ENCODE data around the gene FLYWCH1.

FLYWCH1 gene

GRCh38 chr16:2883458-2883908 lies 28.2 kb upstream of the FLYWCH1 start:
- Mint-ChIP-seq H3K9me3 (peaks cover 7% of the 10 kb centered on the region), H3K27me3 (peaks cover 5% of the 10 kb centered on the region), H3K4me1 (peaks cover 20% of the 10 kb centered on the region), H3K36me3 (no peaks in the 10 kb centered on the region), H3K27ac (peak overlapping the region; percentile 85), H3K4me3 (peak overlapping the region; percentile 84)
- CTCF ChIA-PET, result interaction anchor here (1.3 to 2.1 kb wide), 5 partner anchors 10 to 87 kb away, joined by 3 to 12 read pairs (median 6); partner anchors contain the start of gene FLYWCH1
- peak; percentile 41 for DNase-seq

DNA sequence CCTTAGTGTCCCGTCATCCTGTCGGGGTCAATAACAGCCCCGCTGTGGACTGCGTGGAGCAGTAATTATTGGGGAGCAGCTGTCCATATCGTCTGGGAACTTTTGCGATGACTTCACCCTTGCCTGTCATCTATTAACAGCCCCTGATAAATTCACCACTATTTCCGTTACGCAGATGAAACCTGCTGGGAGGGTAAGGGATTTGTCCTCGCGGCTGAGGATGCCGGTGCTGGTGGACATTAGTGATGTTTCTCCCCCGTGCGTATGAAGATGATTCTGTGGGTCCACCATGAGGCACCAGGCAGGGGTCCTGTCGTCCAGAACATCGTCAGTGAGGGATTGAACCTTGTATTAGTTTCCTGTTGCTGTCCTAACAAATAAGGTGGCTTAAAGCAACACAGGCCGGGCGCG lies 27.7 kb upstream of the FLYWCH1 start:
- H3K9me3 Mint-ChIP-seq, result peaks cover 7% of the 10 kb centered on the region
- peaks cover 5% of the 10 kb centered on the region for H3K27me3 Mint-ChIP-seq
- H3K4me1 Mint-ChIP-seq, result peaks cover 20% of the 10 kb centered on the region
- H3K4me3 Mint-ChIP-seq, result peak overlapping the region; percentile 84
- DNase-seq, result no peak
- CTCF ChIA-PET, result interaction anchor here (1.8 to 2.1 kb wide), 3 partner anchors 11 to 86 kb away, joined by 4 to 12 read pairs (median 6); no protein-coding TSS in a partner anchor
- H3K27ac Mint-ChIP-seq, result peak overlapping the region; percentile 85
- no peaks in the 10 kb centered on the region for H3K36me3 Mint-ChIP-seq

DNA sequence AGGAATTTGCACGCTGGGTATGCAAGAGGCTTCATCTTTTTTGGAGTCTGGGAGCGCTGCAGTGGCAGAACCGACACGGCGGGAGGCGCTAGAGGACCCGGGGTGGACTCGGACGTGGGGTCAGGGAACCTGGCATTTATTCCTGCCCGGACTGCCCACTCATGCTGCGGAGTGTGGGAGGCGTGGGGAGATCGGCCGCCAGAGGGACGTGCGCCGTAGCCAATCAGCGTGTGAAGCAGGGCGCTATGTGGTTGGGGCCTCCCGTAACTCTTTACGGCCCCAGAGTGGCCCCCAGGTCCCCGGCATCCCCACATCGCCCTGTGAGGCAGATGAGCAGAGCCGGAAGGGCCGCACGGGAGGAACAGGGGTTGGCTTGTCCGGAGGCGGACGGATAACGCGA lies 17.5 kb upstream of the FLYWCH1 start:
- CTCF ChIA-PET, result no interaction called here
- Mint-ChIP-seq H3K9me3 (no peaks in the 10 kb centered on the region), H3K4me1 (no peaks in the 10 kb centered on the region), H3K27me3 (no peaks in the 10 kb centered on the region), H3K4me3 (no peak overlapping the region), H3K36me3 (no peaks in the 10 kb centered on the region), H3K27ac (no peak overlapping the region)
- no peak for DNase-seq

DNA sequence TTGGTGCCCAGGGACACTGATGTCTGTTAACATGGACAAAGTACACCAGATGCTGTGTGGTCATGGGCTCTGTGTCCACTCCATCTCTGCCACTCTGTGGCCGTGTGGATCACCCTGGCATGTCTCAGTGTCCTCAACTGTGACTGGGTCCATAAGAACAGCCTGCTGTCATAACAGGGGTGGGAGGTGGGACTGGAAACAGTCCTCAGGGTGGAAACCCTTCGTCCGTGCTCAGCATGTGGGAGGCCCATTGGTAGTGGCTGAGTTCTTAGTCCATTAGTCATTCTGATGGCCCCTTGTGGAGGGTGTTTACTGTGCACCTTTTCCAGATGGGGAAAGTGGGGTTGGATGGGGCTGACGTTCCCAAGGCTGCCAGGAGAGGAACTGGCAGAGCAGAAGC lies 15.9 kb upstream of the FLYWCH1 start:
- Mint-ChIP-seq H3K4me1 (no peaks in the 10 kb centered on the region), H3K27ac (no peak overlapping the region), H3K4me3 (no peak overlapping the region), H3K27me3 (no peaks in the 10 kb centered on the region), H3K36me3 (no peaks in the 10 kb centered on the region), H3K9me3 (no peaks in the 10 kb centered on the region)
- DNase-seq, result no peak
- CTCF ChIA-PET, result no interaction called here

- no peaks in the 10 kb centered on the region for H3K27me3 Mint-ChIP-seq
- no peak for DNase-seq
- no peak overlapping the region for H3K4me3 Mint-ChIP-seq
- H3K27ac Mint-ChIP-seq, result no peak overlapping the region
- CTCF ChIA-PET, result interaction anchor here (0.7 kb wide), 1 partner anchor 59 kb away, joined by 3 read pairs; no protein-coding TSS in a partner anchor
- no peaks in the 10 kb centered on the region for H3K36me3 Mint-ChIP-seq
- no peaks in the 10 kb centered on the region for H3K4me1 Mint-ChIP-seq
- H3K9me3 Mint-ChIP-seq, result no peaks in the 10 kb centered on the region
Observed at GRCh38 chr16:2896480-2897010, 15.2 kb upstream of the FLYWCH1 start.

- CTCF ChIA-PET, result interaction anchor here (0.6 to 0.7 kb wide), 2 partner anchors 22 to 59 kb away, joined by 3 read pairs; no protein-coding TSS in a partner anchor
- H3K27ac Mint-ChIP-seq, result no peak overlapping the region
- H3K4me1 Mint-ChIP-seq, result no peaks in the 10 kb centered on the region
Observed at GRCh38 chr16:2897110-2897509, 14.6 kb upstream of the FLYWCH1 start.

DNA sequence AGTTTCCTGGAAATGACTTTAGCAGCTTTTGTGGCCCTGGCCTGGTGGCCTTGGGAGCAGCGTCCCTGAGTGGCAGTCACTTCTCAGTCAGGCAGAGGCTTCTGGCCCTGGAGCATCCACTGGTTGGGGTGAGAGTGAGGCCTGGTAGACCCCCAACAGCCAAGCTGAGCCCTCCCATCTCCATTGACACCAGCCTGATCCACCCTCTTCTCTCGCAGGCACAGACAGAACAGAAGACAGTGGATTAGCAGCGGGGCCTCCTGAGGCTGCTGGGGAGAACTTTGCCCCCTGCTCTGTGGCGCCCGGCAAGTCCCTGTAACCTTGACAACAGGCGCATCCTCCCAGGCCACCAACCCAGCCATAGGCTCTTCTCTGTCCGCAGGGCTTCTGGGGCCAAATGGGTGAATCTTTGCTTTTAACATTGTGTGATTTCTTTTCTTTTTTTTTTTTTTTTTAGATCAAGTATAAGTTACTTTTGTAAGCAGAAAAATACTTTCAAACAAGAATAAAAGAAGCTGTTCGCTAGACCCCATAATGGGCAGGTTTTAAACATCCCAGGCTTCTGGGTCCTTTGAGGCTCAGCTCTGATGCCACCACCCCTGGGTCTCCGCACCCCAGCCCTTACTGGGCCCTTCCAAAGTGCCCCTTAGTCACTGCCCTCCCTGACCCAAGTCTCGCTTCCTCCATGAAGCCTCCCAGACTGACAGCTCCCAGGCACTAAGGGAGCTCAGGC lies 12.7 kb upstream of the FLYWCH1 start:
- DNase-seq, result no peak
- H3K9me3 Mint-ChIP-seq, result no peaks in the 10 kb centered on the region
- no peak overlapping the region for H3K4me3 Mint-ChIP-seq
- H3K27me3 Mint-ChIP-seq, result no peaks in the 10 kb centered on the region
- CTCF ChIA-PET, result interaction anchor here (0.6 kb wide), 1 partner anchor 12 kb away, joined by 3 read pairs; no protein-coding TSS in a partner anchor
- H3K27ac Mint-ChIP-seq, result no peak overlapping the region
- no peaks in the 10 kb centered on the region for H3K36me3 Mint-ChIP-seq
- H3K4me1 Mint-ChIP-seq, result peaks cover 4% of the 10 kb centered on the region

More at GRCh38 chr16:2897110-2897509, 14.6 kb upstream of the FLYWCH1 start:
- Mint-ChIP-seq H3K36me3 (no peaks in the 10 kb centered on the region), H3K27me3 (no peaks in the 10 kb centered on the region), H3K4me3 (no peak overlapping the region), H3K9me3 (no peaks in the 10 kb centered on the region)
- no peak for DNase-seq

- Mint-ChIP-seq H3K27ac (no peak overlapping the region), H3K27me3 (no peaks in the 10 kb centered on the region), H3K4me3 (no peak overlapping the region), H3K9me3 (no peaks in the 10 kb centered on the region), H3K36me3 (no peaks in the 10 kb centered on the region), H3K4me1 (peaks cover 7% of the 10 kb centered on the region)
- DNase-seq, result no peak
- CTCF ChIA-PET, result no interaction called here
Observed at GRCh38 chr16:2899564-2900072, 12.1 kb upstream of the FLYWCH1 start.

DNA sequence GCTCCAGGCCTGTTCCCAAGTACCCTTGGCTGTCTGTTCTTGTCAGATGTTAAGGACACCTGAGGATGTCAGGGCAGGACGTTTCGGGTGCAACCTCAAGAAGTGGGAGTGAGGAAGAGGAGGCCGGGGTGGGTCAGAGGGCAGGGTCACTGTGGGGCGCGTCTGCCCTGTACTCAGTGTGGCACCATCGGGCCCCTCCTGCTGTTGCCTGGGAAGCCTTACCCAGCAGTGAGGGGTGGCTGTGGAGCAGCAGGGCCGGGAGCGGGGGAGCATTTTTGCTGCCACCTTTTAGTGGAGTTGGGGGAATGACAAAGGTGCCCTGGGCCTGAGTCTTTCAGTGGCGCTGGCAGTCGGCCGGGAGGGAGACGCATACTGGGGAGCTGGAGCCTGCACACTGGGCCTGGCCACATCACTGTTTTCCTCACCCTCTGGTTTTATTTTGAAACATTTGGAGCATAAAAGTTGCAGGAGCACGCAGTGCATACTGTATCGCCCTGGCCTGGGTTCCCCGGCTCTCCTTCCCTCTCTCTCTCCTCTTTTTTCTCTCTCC lies 11.1 kb upstream of the FLYWCH1 start:
- H3K4me3 Mint-ChIP-seq, result no peak overlapping the region
- no peak for DNase-seq
- H3K27me3 Mint-ChIP-seq, result no peaks in the 10 kb centered on the region
- H3K27ac Mint-ChIP-seq, result no peak overlapping the region
- peaks cover 9% of the 10 kb centered on the region for H3K4me1 Mint-ChIP-seq
- no peaks in the 10 kb centered on the region for H3K9me3 Mint-ChIP-seq
- CTCF ChIA-PET, result no interaction called here
- H3K36me3 Mint-ChIP-seq, result no peaks in the 10 kb centered on the region

GRCh38 chr16:2902337-2903130 lies 9.2 kb upstream of the FLYWCH1 start:
- Mint-ChIP-seq H3K4me3 (no peak overlapping the region), H3K9me3 (no peaks in the 10 kb centered on the region), H3K4me1 (peaks cover 28% of the 10 kb centered on the region), H3K36me3 (no peaks in the 10 kb centered on the region), H3K27me3 (no peaks in the 10 kb centered on the region), H3K27ac (no peak overlapping the region)
- CTCF ChIA-PET, result interaction anchor here (0.7 to 1.3 kb wide), 4 partner anchors 16 to 25 kb away, joined by 3 to 4 read pairs (median 4); no protein-coding TSS in a partner anchor
- no peak for DNase-seq

GRCh38 chr16:2904100-2904921 lies 7.4 kb upstream of the FLYWCH1 start:
- no peaks in the 10 kb centered on the region for H3K9me3 Mint-ChIP-seq
- peak overlapping the region; percentile 92 for H3K27ac Mint-ChIP-seq
- H3K27me3 Mint-ChIP-seq, result peaks cover 4% of the 10 kb centered on the region
- peak; percentile 87 for DNase-seq
- CTCF ChIA-PET, result interaction anchor here (1.0 kb wide), 1 partner anchor 8 kb away, joined by 6 read pairs; no protein-coding TSS in a partner anchor
- peak overlapping the region; percentile 96 for H3K4me3 Mint-ChIP-seq
- H3K4me1 Mint-ChIP-seq, result peaks cover 30% of the 10 kb centered on the region
- H3K36me3 Mint-ChIP-seq, result no peaks in the 10 kb centered on the region

GRCh38 chr16:2904922-2905240 lies 6.8 kb upstream of the FLYWCH1 start:
- no peaks in the 10 kb centered on the region for H3K36me3 Mint-ChIP-seq
- no peak for DNase-seq
- no peaks in the 10 kb centered on the region for H3K9me3 Mint-ChIP-seq
- H3K4me1 Mint-ChIP-seq, result peaks cover 30% of the 10 kb centered on the region
- H3K4me3 Mint-ChIP-seq, result peak overlapping the region; percentile 96
- CTCF ChIA-PET, result interaction anchor here (1.7 kb wide), 1 partner anchor 15 kb away, joined by 5 read pairs; no protein-coding TSS in a partner anchor
- peaks cover 10% of the 10 kb centered on the region for H3K27me3 Mint-ChIP-seq
- peak overlapping the region; percentile 92 for H3K27ac Mint-ChIP-seq
